Neuronal stem cell (in vitro differentiated cells): ENCODE results near the gene STARD5.

ENCODE experiments used
- DNase-seq: peaks from one replicate; pipeline ENCODE4 v3.0.0-alpha.2; 2013; ENCODE audit warnings: low spot score
- H2AFZ ChIP-seq: one replicate; pipeline ENCODE4 v1.6.1; 2013; ENCODE audit warnings: mild to moderate bottlenecking, low read length, inconsistent platforms
- H2AK5ac ChIP-seq: 2 replicates; pipeline ENCODE4 v1.6.1; 2013; ENCODE audit warnings: low read depth, mild to moderate bottlenecking, inconsistent platforms, low read length, moderate library complexity, mixed read lengths
- H2BK120ac ChIP-seq: 2 replicates; pipeline ENCODE4 v1.6.1; 2013; ENCODE audit warnings: low read depth, mild to moderate bottlenecking, inconsistent platforms, low read length, moderate library complexity, mixed read lengths
- H2BK12ac ChIP-seq: one replicate; pipeline ENCODE4 v1.6.1; 2013; ENCODE audit warnings: low read length, inconsistent platforms
- H2BK15ac ChIP-seq: 2 replicates; pipeline ENCODE4 v1.6.1; 2013; ENCODE audit warnings: mild to moderate bottlenecking, low read length, inconsistent platforms, mixed read lengths
- H2BK5ac ChIP-seq: one replicate; pipeline ENCODE4 v1.6.1; 2013; ENCODE audit warnings: inconsistent platforms, mild to moderate bottlenecking, low read length, moderate library complexity
- H3K14ac ChIP-seq: one replicate; pipeline ENCODE4 v1.6.1; 2013; ENCODE audit warnings: low read length, inconsistent platforms
- H3K18ac ChIP-seq: 2 replicates; pipeline ENCODE4 v1.6.1; 2013; ENCODE audit warnings: low read length, inconsistent platforms
- H3K23ac ChIP-seq: 2 replicates; pipeline ENCODE4 v1.6.1; 2013; ENCODE audit warnings: low read depth, mild to moderate bottlenecking, mixed read lengths, low read length, inconsistent platforms; ENCODE audit not compliant: poor library complexity
- H3K27ac ChIP-seq: replicated peaks from 3 replicates; pipeline ENCODE4 v1.5.1; 2013; ENCODE audit warnings: low read length, inconsistent platforms
- H3K27me3 ChIP-seq, 3 experiments: 2 replicates each; pipeline ENCODE4 v1.6.1; 2013; ENCODE audit warnings: low read length in 3 of 3, mild to moderate bottlenecking in 2 of 3, inconsistent platforms in 1 of 3, low read depth in 1 of 3, mixed read lengths in 1 of 3, moderate library complexity in 1 of 3; ENCODE audit not compliant: control insufficient read depth in 3 of 3, insufficient read depth in 3 of 3
- H3K36me3 ChIP-seq, 2 donors: replicated peaks in 1 of 2; 2 replicates each; pipeline ENCODE4 v1.6.1; 2013; ENCODE audit warnings: low read length in 2 of 2; ENCODE audit not compliant: control insufficient read depth in 2 of 2, insufficient read depth in 2 of 2
- H3K4ac ChIP-seq: 2 replicates; pipeline ENCODE4 v1.6.1; 2013; ENCODE audit warnings: inconsistent platforms, mild to moderate bottlenecking, low read length, moderate library complexity
- H3K4me1 ChIP-seq, 2 donors: 1 replicate in 1 of 2; 2 replicates in 1 of 2; pipeline ENCODE4 v1.6.1; 2013; ENCODE audit warnings: low read length in 2 of 2, low read depth in 1 of 2; ENCODE audit not compliant: control insufficient read depth in 2 of 2, insufficient read depth in 1 of 2
- H3K4me2 ChIP-seq: one replicate; pipeline ENCODE4 v1.6.1; 2013; ENCODE audit warnings: mild to moderate bottlenecking, low read length, inconsistent platforms; ENCODE audit not compliant: insufficient read depth, poor library complexity, severe bottlenecking
- H3K4me3 ChIP-seq, 2 donors: 2 replicates each; pipeline ENCODE4 v1.5.1; 2013; ENCODE audit warnings: low read length in 2 of 2, mild to moderate bottlenecking in 2 of 2, inconsistent platforms in 1 of 2, moderate library complexity in 1 of 2
- H3K79me1 ChIP-seq: one replicate; pipeline ENCODE4 v1.6.1; 2013; ENCODE audit warnings: low read depth, mild to moderate bottlenecking, inconsistent platforms, low read length, moderate library complexity
- H3K9ac ChIP-seq: one replicate; pipeline ENCODE4 v1.6.1; 2013; ENCODE audit warnings: mild to moderate bottlenecking, low read depth, low read length, inconsistent platforms; ENCODE audit not compliant: poor library complexity
- H3K9me3 ChIP-seq, 2 donors: replicated peaks in 1 of 2; 2 replicates each; pipeline versions ENCODE3 to v1.6.1; 2013; ENCODE audit warnings: low read length in 2 of 2, mild to moderate bottlenecking in 2 of 2, inconsistent platforms in 1 of 2, low read depth in 1 of 2, mixed read lengths in 1 of 2, moderate library complexity in 1 of 2; ENCODE audit not compliant: control insufficient read depth in 2 of 2, insufficient read depth in 1 of 2
- H4K8ac ChIP-seq: one replicate; pipeline ENCODE4 v1.6.1; 2013; ENCODE audit warnings: low read depth, mild to moderate bottlenecking, inconsistent platforms, low read length, moderate library complexity
- H4K91ac ChIP-seq: one replicate; pipeline ENCODE4 v1.6.1; 2013; ENCODE audit warnings: low read length, low read depth, mild to moderate bottlenecking, inconsistent platforms; ENCODE audit not compliant: poor library complexity
- WGBS, 2 donors: extraction: QIAGEN DNeasy Blood & Tissue Kit; methylation state at CpG; one replicate each; pipeline ENCODE4 v1.1.7; 2013; ENCODE audit warnings: missing lambda C conversion rate in 2 of 2, mixed read lengths in 1 of 2; ENCODE audit not compliant: insufficient read length in 2 of 2, insufficient replicate concordance in 1 of 2; ENCODE audit errors: extremely low coverage in 2 of 2; 5-methylcytosine and 5-hydroxymethylcytosine counted together

Gene STARD5

GRCh38 chr15:81282606-81282895 is 41.4 kb downstream of the STARD5 start:
- H3K23ac ChIP-seq: no peak overlapping the region
- no peak overlapping the region for H3K4me2 ChIP-seq
- no peaks in the 10 kb centered on the region for H3K79me1 ChIP-seq
- no peak for DNase-seq
- no peak overlapping the region for H2BK5ac ChIP-seq
- H3K36me3 ChIP-seq: no peaks in the 10 kb centered on the region
- WGBS, 2 donors: no CpG with 5 or more reads among the region's 18 CpGs
- no peak overlapping the region for H3K14ac ChIP-seq
- H2AK5ac ChIP-seq: no peak overlapping the region
- H3K4ac ChIP-seq: no peak overlapping the region
- H3K18ac ChIP-seq: no peak overlapping the region
- H2BK120ac ChIP-seq: no peak overlapping the region
- no peak overlapping the region for H2AFZ ChIP-seq
- peaks cover 0 to 4% of the 10 kb centered on the region in 2 donors for H3K9me3 ChIP-seq
- H3K4me1 ChIP-seq: no peaks in the 10 kb centered on the region
- no peak overlapping the region for H3K4me3 ChIP-seq
- no peak overlapping the region for H4K91ac ChIP-seq
- H3K27ac ChIP-seq: no peak overlapping the region
- no peak overlapping the region for H2BK15ac ChIP-seq
- H3K9ac ChIP-seq: no peak overlapping the region
- no peak overlapping the region for H4K8ac ChIP-seq
- H2BK12ac ChIP-seq: no peak overlapping the region
- peaks cover 0 to 11% (median 0%) of the 10 kb centered on the region in 3 experiments for H3K27me3 ChIP-seq

- no peak overlapping the region for H3K18ac ChIP-seq
- no peak overlapping the region for H2AFZ ChIP-seq
- peaks cover 0 to 11% (median 0%) of the 10 kb centered on the region in 3 experiments for H3K27me3 ChIP-seq
- no peak overlapping the region for H4K91ac ChIP-seq
- H3K4me3 ChIP-seq: no peak overlapping the region
- no peak overlapping the region for H3K14ac ChIP-seq
- no peak overlapping the region for H4K8ac ChIP-seq
- no peak overlapping the region for H3K4ac ChIP-seq
- no peak overlapping the region for H3K4me2 ChIP-seq
- H3K4me1 ChIP-seq: no peaks in the 10 kb centered on the region
- H3K27ac ChIP-seq: no peak overlapping the region
- H3K23ac ChIP-seq: no peak overlapping the region
- H3K9me3 ChIP-seq: peaks cover 0 to 4% of the 10 kb centered on the region in 2 donors
- no peaks in the 10 kb centered on the region for H3K79me1 ChIP-seq
- no peak for DNase-seq
- H2BK15ac ChIP-seq: no peak overlapping the region
- H2AK5ac ChIP-seq: no peak overlapping the region
- WGBS, 2 donors: no CpG with 5 or more reads among the region's 12 CpGs
- no peaks in the 10 kb centered on the region for H3K36me3 ChIP-seq
- H2BK12ac ChIP-seq: no peak overlapping the region
- no peak overlapping the region for H3K9ac ChIP-seq
- no peak overlapping the region for H2BK120ac ChIP-seq
- no peak overlapping the region for H2BK5ac ChIP-seq
Measured at GRCh38 chr15:81281766-81282605, 42.0 kb downstream of the STARD5 start.

GRCh38 chr15:81281456-81281735 is 42.5 kb downstream of the STARD5 start:
- no peaks in the 10 kb centered on the region for H3K79me1 ChIP-seq

GRCh38 chr15:81280696-81281455 is 43.1 kb downstream of the STARD5 start:
- Histone ChIP-seq H2AK5ac (no peak overlapping the region), H3K9me3 (peaks cover 0 to 6% of the 10 kb centered on the region in 2 donors), H3K79me1 (no peaks in the 10 kb centered on the region), H3K18ac (no peak overlapping the region), H2BK12ac (no peak overlapping the region), H3K4ac (no peak overlapping the region), H2AFZ (no peak overlapping the region), H3K4me2 (no peak overlapping the region), H4K8ac (no peak overlapping the region), H3K9ac (no peak overlapping the region), H3K14ac (no peak overlapping the region), H3K23ac (no peak overlapping the region), H3K4me1 (no peaks in the 10 kb centered on the region), H4K91ac (no peak overlapping the region), H2BK15ac (no peak overlapping the region), H2BK5ac (no peak overlapping the region), H3K27ac (no peak overlapping the region), H3K36me3 (no peaks in the 10 kb centered on the region), H3K4me3 (peak overlapping the region in 1 of 2 donors; percentile 49), H3K27me3 (peaks cover 0 to 11% (median 0%) of the 10 kb centered on the region in 3 experiments), H2BK120ac (no peak overlapping the region)
- DNase-seq: no peak
- WGBS, 2 donors: no CpG with 5 or more reads among the region's 8 CpGs

More at GRCh38 chr15:81281456-81281735, 42.5 kb downstream of the STARD5 start:
- Histone ChIP-seq H3K36me3 (no peaks in the 10 kb centered on the region), H4K8ac (no peak overlapping the region), H3K9ac (no peak overlapping the region), H3K23ac (no peak overlapping the region), H3K4me2 (no peak overlapping the region), H3K4me3 (peak overlapping the region in 1 of 2 donors; percentile 49), H2AK5ac (no peak overlapping the region), H4K91ac (no peak overlapping the region), H3K4ac (no peak overlapping the region), H3K18ac (no peak overlapping the region), H3K4me1 (no peaks in the 10 kb centered on the region), H3K27ac (no peak overlapping the region), H3K27me3 (peaks cover 0 to 11% (median 0%) of the 10 kb centered on the region in 3 experiments), H2BK15ac (no peak overlapping the region), H3K9me3 (peaks cover 0 to 4% of the 10 kb centered on the region in 2 donors), H2BK5ac (no peak overlapping the region), H2AFZ (no peak overlapping the region), H2BK120ac (no peak overlapping the region), H3K14ac (no peak overlapping the region), H2BK12ac (no peak overlapping the region)
- DNase-seq: no peak
- WGBS, 2 donors: no CpG with 5 or more reads among the region's 3 CpGs
